ENCODE results near the gene GALNT9.

DNA sequence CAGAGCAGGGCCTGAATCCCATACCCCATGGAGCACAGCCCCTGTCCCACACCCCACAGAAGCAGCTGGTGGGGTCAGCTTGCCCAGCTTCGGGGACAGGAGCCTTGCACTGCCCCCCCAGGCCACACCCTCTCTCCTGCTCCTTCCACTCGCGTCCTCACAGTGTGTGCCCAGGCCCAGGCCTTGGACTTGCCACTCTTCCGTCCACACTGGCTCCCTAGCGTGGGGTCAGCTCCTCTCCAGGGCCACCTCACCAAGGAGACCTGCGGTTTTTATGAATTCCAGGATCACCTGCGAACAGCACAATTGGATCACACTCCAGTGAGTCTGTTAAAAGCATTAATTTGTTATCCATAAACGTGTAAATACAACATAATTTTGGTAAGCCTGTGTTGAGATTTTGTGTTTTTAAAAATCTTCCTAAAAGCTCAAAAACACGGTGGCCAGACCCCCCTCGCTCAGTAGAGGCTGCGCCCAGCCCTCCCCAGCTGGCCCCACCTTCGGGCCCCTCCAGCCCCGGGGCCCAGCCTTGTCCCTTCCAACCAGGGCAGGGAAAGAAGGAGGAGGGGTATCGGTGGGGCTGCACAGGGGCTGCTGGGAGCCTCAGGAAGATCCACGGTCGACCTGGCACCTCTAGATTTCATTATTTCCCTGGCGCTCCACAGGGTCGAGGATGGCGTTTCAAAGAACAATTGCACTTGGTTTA lies 12.0 kb downstream of the GALNT9 start:
- no peak for TF ChIP-seq CTCF (IDR thresholded peaks at IDR 0.05)
- no peak for TF ChIP-seq POLR2A (IDR thresholded peaks at IDR 0.05)

Measured in ovary (tissue), 3 donors.